NOMO-1 treated with DMSO at 0.1 percent for 48 hours (cell line): ENCODE measurements around the gene ZNF92.
"Not testable (repeated sequence)": the region's sequence is repeated elsewhere in the genome, so short reads cannot be mapped to it uniquely, and the experiment has no call there.

Experiments used
- DNase-seq: peaks from one replicate; lab custom pipeline; 2025; ENCODE audit not compliant: unreplicated experiment; lab: John Stamatoyannopoulos, UW

Gene ZNF92

DNA sequence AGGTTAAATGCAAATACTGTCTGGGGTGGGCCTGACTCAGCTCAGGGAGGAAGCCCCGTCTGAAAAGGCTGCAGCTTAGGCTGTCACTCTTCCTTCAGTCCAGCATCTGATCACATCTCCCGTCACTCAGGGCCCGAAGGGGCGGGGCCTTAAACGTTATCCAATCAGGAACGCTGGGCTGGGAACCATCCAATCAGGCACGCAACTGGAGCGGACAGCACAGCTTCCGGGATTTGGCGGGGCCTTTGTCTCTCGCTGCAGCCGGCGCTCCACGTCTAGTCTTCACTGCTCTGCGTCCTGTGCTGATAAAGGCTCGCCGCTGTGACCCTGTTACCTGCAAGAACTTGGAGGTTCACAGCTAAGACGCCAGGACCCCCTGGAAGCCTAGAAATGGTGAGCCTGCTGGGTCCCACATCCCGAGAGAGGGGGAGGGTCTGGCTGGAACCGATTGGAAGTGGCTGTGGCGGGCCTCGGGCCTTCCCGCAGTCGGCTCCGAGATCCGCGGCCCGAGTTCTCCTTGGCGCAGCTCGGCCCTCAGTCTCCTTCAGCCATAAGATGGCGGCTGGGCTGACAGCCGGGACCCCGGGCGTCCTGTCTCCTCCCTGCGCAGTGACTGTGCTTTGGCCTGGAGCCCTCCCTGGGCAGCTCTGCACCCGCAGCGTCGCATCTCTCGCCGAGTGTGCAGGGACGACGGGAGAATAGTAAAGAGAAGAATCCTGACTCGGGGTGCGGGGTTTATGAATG, at the start of gene ZNF92:
Gene ZNF92 (plus strand): TSS at position 248 of the 744 bp plus-strand sequence. CDS start 143 bp downstream, at position 391.
- peak; percentile 96 for DNase-seq

DNA sequence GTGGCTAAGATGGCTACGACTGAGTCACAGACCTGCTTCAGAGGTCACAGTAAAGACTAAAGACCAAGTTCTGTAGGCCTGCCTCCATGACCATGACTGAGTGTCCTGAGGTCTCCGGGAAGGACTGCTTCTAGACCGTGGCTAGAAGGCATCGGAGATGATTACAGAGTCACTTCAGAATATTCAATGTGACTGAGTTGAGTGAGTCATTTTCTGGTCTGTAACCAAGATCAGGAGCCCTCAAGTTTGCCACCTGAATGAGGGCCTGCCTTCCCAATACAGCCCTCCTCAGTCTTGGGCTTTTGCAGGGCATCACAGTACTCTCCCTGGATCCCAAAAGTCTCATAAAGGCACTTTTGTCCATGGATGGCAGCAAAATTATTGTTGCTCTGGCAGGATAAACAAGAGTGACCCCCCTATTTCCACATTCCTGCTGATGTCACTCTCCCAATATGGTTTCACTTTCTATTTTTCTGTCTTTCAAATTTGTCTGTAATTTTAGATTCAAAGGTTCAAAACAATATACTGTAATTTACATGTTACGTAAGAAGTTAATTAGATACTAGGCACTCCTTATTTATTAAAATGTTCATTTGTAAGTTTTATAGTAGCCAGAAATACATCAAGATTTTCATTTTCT, 47.7 kb upstream of the ZNF92 start:
- DNase-seq, result no peak

DNA sequence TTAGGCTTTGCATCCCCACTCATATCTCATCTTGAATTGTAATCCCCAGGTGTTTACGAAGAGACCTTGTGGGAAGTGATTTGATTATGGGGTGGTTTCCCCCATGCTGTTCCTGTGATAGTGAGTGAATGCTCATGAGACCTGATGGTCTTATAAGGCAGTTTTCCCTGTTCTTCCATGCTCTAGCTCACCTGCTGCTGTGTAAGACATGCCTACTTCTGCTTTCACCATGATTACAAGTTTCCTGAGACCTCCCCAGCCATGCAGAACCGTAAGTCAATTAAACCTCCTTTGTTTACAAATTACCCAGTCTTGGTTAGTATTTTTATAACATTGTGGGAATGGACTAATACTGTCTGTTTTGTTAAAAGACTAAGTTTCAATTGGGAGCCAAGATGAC, 35.3 kb upstream of the ZNF92 start:
- no peak for DNase-seq

DNA sequence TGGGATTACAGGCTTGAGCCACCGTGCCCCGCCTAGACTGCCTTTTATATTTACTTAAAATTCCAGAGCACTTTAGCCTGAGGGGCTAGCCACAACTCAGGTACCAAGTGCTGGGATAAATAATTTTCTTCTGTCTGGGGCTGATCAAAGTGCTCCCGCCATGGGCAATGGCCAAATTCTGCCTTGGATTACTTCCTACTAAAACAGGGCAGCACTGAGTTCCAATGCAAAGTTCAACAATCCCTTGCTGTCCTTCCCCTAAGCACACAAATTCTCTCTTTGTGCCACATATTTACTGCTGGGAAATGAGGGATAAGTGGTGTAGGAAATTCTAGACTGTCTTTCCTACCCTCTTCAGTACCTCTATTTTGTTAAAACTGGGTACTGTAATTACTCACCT, 34.4 kb upstream of the ZNF92 start:
- no peak for DNase-seq

DNA sequence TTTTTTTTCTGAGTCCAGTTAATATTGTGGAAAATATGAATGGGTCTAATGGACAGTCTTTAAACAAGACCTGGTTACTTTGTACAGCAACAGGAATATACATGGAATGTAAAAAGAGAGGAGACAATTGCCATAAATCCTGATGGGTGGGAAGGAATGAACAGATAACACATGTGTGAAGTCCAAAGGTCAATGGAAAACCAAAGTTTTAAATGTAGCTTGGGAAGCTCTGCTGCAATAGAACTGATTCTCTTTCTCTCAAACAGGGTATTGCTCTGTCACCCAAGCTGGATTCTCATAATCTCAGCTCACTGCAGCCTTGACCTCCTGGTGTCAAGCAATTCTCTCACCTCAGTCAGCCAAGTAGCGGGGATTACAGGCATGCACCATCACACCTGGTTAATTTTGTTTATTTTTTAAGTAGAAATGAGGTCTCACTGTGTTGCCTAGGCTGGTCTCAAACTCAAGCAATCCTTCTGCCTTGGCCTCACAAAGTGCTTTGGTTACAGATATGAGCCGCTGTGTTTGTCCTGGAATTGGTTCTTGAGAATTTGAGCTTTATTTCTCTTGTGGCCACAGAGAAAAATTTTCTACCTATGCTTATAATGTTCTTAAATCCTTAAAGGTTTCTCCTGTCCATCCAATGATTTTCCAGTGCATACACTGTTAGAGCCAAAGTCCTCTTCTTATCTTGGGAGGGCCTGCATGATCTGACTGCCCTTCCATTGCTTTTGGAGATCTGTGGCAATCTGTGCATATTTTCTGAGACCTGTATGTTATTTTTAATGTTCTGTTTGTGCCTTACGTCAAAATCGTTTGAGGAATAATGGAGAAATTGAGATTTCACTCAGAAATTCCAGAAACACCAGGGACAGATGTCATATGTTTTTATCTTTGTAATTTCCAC, 30.7 kb upstream of the ZNF92 start:
- DNase-seq, result no peak

DNA sequence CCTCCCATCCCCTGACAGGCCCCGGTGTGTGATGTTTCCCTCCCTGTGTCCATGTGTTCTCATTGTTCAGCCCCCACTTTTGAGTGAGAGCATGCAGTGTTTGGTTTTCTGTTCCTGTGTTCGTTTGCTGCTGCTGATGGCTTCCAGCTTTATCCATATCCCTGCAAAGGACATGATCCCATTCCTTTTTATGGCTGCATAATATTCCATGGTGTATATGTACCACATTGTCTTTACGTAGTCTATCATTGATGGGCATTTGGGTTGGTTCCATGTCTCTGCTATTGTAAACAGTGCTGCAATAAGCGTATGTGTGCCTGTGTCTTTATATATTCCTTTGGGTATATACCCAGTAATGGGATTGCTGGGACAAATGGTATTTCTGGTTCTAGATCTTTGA, 29.1 kb upstream of the ZNF92 start:
- not testable (repeated sequence) for DNase-seq

DNA sequence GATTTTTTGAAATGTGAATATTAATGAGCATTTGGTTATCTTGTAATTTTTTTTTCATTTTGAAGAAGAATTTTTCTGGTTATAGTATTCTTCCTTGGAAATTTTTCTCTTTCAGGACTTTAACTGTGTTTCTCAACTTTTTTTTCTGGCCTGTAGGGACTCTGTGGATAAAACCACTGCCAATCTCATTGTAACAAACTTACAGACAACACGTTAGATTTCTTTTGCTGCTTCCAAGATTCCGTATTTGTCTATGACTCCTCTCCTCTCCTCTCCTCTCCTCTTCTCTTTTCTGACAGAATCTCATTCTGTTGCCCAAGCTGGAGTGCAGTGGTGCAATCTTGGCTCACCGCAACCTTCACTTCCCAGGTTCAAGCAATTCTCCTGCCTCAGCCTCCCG, 19.4 kb upstream of the ZNF92 start:
- no peak for DNase-seq

DNA sequence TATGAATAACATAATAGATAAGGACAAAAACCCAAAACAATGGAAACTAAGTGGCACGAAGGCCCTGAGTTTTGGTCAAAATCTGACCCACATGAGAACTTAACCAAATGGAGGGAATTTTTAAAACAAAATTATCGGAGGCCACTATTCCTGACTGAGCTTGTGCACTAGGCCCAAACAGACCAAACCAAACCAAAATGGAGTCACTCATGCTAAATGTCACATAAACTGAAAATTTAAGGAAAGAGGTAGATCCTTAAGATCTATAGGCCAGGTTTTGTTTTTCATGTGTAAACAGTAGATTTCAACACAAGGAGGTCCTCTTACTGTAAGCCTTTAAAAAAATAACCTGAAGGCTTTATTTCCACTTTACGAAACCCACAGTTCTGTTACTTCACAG, 3.8 kb upstream of the ZNF92 start:
- no peak for DNase-seq

DNA sequence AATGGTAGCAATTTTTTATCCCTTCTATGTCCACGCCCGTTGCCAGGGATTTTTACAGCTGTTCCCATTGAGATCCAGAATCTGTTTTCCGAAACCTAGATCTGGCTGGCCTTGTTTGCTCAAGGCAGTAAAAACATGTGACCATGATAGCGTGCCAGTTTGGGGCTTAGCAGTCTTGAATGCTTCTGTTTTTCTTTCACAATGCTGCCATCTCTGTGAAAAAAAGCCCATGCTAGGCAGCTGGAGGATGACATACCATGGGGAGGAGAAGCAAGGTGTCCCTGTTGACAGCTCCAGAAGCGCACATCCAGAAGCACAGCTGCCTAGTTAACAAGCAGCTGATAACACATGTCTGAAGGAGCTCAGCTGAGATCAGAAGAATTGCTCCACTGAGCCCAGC, 2.2 kb upstream of the ZNF92 start:
- no peak for DNase-seq

DNA sequence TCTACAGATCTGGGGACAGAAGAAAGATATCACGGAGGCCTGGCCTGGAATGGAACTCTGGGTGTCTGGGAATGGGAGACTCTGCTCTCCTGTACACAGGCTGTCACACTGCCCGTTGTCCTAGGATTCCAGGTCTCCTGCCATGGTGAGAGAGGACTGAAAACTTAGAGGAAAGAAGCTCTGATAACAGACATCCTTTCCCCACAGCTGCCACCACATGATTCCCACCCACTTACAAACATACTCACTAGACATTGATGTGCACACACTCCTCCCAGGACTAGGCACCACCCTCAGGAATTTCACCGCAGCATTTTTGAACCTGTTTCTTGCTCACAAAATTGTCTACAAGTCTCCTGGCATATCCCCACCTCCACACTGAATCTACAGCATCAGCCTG, 5.7 kb downstream of the ZNF92 start:
- DNase-seq, result no peak

DNA sequence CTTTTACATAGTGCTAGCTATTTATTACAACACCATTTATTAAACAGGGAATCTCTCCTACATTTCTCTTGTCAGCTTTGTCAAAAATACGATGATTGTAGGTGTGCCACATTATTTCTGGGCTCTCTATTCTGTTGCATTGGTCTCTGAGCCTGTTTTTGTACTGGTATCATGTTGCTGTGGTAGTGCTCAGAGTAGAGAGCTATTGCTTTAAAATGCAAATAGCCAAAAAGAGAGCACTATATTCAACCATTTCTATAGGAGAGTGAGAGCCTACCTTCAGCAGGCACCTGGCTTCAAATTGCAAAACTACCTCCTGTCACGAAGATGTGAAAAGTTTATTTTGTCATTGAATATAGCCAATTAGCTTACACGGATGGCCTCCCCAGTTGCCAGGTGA, 8.1 kb downstream of the ZNF92 start:
- DNase-seq, result no peak

DNA sequence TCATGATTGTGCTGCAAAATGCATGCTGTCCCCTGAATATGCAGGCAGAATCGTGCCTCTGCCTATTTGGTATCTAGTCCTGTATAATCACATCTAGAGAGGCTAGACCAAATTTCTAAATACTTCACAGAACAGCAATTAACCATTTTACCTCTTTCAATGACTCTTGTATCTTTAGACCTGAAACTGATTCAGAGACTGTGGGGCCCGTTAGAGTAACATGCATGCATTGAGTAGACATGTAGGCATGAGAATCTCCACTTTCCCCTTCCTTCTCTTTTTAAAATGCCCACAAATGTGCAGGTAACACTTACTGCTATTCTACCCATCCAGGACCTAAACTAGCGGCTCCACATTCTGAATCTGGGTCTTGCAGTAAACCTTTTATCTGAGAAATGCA, 8.8 kb downstream of the ZNF92 start:
- DNase-seq, result no peak

DNA sequence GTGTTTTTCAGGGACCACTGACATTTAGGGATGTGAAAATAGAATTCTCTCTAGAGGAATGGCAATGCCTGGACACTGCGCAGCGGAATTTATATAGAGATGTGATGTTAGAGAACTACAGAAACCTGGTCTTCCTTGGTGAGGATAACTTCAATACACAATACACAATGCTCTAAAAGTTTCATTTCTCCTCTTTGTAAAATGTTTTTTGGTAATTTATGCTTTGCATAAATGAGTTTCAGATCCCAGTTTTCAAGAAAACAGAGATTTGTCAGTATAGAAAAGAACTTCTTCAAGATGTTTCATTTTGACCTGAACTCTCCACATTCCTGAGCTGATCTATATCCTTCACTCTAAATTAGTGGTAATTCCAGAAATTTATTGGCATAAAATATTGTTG, 14.2 kb downstream of the ZNF92 start:
- DNase-seq, result no peak

DNA sequence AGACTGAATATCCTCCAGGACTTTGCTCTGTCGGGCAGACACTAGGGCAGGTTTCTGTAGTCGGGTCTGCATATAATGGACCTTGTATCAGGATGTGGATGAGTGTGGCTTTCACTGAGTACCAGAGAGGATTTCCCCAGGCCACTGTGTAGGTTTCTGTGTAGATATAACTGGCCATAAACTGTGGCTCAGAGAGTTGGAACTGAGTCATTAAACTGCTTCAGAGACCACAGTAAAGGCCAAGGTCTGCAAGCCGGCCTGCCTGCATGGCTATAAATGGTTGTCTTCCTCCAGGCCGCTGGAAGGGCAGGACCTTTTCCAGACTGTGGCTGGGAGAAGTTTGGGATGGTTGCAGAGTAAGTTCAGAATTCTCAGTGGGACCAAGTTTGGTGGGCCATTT, 16.9 kb downstream of the ZNF92 start:
- DNase-seq, result no peak

DNA sequence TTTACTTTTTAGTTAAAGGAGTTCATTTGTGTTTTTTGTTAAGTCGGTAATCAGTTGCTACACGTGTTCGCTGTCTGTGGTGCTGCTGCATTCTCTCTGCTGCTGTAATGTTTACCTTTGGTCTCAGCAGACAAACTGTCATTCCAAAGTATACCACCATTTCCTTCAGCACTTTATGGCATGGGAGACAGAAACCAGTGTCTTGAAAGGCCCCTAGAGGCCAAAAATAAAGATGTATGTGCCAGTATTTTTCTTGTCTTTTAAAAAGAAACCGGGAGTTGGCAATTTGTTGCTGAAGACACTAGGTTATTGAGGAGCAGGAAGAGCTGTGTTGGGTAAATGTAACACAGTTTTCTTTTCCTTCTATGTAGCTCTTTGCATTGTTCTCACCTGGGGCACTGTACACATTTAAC, 24.1 kb downstream of the ZNF92 start:
- no peak for DNase-seq

DNA sequence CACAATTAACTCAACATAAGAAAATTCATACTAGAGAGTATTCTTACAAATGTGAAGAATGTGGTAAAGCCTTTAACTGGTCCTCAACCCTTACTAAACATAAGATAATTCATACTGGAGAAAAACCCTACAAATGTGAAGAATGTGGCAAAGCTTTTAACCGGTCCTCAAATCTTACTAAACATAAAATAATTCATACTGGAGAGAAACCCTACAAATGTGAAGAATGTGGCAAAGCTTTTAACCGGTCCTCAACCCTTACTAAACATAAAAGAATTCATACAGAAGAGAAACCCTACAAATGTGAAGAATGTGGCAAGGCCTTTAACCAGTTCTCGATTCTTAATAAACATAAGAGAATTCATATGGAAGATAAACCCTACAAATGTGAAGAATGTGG, 25.0 kb downstream of the ZNF92 start:
- DNase-seq, result not testable (repeated sequence)

DNA sequence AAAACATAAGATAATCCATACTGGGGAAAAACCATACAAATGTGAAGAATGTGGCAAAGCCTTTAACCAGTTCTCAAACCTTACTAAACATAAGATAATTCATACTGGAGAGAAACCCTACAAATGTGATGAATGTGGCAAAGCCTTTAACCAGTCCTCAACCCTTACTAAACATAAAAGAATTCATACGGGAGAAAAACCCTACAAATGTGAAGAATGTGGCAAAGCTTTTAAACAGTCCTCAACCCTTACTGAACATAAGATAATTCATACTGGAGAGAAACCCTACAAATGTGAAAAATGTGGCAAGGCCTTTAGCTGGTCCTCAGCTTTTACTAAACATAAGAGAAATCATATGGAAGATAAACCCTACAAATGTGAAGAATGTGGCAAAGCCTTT, 25.4 kb downstream of the ZNF92 start:
- DNase-seq, result not testable (repeated sequence)

DNA sequence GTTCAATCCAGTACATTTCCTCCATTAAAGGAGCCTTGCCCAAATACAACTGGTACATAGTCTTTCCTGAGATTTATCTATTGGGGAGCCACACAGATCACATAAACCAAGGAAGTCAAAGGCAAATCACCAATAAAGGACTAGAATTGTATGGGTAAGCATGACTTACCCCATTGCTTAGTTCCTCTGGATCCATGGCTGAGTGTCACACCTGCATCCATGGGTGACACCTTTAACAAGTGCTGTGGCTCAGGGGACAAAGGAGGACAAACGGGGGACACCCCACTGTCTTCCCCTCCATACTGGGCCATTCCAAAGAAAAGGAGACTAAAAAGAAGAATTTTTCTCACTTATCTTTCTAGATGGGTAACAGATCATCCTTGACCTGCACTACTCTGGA, 30.4 kb downstream of the ZNF92 start:
- no peak for DNase-seq

DNA sequence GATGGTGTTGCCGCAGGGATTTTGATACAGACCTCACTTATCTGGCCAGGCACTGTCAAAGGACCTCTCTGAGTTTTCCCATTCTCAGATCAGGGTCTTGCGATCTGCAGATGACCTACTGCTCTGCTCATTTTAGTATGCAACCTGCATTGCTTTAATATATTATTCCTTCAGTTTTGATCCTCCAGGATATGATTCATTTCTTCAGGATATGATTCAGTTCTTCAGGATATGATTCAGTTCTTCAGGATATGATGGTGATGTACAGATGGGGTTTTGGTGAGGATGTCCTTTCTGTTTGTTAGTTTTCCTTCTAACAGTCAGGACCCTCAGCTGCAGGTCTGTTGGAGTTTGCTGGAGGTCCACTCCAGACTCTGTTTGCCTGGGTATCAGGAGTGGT, 33.1 kb downstream of the ZNF92 start:
- not testable (repeated sequence) for DNase-seq

DNA sequence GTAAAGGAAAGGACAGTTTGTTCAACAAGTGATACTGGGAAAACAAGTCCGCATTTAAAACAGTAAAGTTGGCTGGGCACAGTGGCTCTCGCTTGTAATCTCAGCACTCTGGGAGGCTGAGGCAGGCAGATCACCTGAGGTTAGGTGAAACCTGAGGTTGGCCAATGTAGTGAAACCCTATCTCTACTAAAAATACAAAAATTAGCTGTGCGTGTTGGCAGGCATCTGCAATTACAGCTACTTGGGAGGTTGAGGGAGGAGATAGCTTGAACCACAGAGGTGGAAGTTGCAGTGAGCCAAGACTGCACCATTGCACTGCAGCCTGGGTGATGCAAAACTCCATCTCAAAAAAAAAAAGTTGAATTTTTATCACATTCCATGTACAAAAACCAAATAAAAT, 35.7 kb downstream of the ZNF92 start:
- DNase-seq, result no peak

DNA sequence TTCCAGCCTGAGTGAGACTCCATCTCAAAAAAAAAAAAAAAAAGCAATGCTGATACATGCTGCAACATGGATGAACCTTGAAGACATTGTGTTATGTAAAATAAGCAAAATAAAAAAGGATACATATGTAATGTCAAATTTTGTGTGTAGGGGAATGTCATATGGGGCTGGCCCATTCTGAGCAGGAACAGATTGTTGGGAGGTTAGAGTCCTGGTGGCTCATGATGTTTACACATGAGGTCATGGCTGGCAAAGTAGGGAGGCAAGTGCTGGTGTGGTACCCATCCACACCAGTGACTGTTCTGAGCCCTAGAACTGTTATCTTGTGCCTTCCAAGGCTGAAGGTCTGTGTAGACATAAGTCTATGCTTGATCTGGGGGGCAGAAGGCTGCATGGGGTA, 37.6 kb downstream of the ZNF92 start:
- no peak for DNase-seq

DNA sequence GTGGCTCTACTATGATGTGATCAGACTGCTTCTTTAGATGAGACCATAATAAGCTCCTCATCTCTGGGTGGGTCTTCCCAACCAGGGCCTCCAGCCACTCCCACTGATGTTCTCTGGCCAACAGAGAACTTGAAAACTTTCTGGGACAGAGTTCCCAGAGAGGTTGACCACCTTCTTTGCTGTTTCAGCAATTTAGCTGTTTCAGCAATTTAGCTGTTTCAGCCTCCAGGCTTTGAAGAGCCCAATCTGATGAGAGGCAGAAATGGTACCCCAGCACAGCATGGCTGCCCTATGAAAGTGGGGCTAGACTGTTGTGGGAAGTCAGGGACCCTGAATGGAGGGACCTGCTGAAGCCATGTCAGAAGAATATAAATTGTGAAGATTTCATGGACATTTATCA, 49.0 kb downstream of the ZNF92 start:
- no peak for DNase-seq
